ENCODE results near the gene ZNF608.

ZNF608 gene

DNA sequence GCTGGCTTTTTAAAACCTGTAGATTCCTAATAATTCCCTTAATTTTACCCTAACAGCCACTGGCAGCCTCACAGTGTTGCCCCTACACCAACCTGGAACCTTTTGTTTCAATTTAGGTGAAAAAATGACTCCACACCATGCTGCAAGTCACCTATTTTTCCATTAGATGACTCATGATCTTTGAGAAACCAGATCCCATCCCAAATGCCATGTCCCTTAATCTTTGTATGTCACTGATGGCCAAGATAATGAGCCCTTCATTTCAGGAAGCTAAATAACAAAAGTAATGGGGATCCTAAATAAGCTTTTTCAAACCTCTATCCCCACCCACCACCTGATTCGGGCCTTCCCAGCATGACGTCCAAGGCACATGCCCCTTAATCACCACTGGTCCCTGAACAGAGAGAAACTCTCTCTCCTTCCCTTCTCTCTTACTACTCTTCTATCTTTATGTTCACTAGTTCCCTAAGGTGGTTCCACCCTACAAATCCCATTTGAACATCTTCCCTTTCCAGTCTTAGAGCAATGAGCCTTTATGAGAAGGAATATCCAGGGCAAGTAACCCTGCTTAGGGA, 33.6 kb downstream of the ZNF608 start:
- no peak for ATAC-seq
- TF ChIP-seq, protein P1, sequence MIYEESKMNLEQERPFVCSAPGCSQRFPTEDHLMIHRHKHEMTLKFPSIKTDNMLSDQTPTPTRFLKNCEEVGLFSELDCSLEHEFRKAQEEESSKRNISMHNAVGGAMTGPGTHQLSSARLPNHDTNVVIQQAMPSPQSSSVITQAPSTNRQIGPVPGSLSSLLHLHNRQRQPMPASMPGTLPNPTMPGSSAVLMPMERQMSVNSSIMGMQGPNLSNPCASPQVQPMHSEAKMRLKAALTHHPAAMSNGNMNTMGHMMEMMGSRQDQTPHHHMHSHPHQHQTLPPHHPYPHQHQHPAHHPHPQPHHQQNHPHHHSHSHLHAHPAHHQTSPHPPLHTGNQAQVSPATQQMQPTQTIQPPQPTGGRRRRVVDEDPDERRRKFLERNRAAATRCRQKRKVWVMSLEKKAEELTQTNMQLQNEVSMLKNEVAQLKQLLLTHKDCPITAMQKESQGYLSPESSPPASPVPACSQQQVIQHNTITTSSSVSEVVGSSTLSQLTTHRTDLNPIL (CRISPR knock-in tag; IDR thresholded peaks at IDR 0.05; ENCODE audit: low read depth): no peak
- TF ChIP-seq PPARA (CRISPR knock-in tag; IDR thresholded peaks at IDR 0.05; ENCODE audit: borderline replicate concordance) (no peak), ARNTL (CRISPR knock-in tag; IDR thresholded peaks at IDR 0.05; ENCODE audit: borderline replicate concordance, low read depth) (no peak), TOX (CRISPR knock-in tag; IDR thresholded peaks at IDR 0.05; ENCODE audit: borderline replicate concordance) (no peak), RARB (CRISPR knock-in tag; IDR thresholded peaks at IDR 0.05) (no peak), ESRRG (CRISPR knock-in tag; IDR thresholded peaks at IDR 0.05) (no peak), GLIS3 (CRISPR knock-in tag; IDR thresholded peaks at IDR 0.05) (no peak), ZNF70 (CRISPR knock-in tag; IDR thresholded peaks at IDR 0.05) (no peak), OSR1 (CRISPR knock-in tag; IDR thresholded peaks at IDR 0.05) (no peak), CSDC2 (CRISPR knock-in tag; IDR thresholded peaks at IDR 0.05) (no peak), ZFP3 (CRISPR knock-in tag; IDR thresholded peaks at IDR 0.05) (no peak)
- TF ChIP-seq, protein P2, sequence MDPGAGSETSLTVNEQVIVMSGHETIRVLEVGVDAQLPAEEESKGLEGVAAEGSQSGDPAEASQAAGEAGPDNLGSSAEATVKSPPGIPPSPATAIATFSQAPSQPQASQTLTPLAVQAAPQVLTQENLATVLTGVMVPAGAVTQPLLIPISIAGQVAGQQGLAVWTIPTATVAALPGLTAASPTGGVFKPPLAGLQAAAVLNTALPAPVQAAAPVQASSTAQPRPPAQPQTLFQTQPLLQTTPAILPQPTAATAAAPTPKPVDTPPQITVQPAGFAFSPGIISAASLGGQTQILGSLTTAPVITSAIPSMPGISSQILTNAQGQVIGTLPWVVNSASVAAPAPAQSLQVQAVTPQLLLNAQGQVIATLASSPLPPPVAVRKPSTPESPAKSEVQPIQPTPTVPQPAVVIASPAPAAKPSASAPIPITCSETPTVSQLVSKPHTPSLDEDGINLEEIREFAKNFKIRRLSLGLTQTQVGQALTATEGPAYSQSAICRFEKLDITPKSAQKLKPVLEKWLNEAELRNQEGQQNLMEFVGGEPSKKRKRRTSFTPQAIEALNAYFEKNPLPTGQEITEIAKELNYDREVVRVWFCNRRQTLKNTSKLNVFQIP (CRISPR knock-in tag; IDR thresholded peaks at IDR 0.05; ENCODE audit: borderline replicate concordance, low read depth): no peak
- TF ChIP-seq, protein P3, sequence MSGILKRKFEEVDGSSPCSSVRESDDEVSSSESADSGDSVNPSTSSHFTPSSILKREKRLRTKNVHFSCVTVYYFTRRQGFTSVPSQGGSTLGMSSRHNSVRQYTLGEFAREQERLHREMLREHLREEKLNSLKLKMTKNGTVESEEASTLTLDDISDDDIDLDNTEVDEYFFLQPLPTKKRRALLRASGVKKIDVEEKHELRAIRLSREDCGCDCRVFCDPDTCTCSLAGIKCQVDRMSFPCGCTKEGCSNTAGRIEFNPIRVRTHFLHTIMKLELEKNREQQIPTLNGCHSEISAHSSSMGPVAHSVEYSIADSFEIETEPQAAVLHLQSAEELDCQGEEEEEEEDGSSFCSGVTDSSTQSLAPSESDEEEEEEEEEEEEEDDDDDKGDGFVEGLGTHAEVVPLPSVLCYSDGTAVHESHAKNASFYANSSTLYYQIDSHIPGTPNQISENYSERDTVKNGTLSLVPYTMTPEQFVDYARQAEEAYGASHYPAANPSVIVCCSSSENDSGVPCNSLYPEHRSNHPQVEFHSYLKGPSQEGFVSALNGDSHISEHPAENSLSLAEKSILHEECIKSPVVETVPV (CRISPR knock-in tag; IDR thresholded peaks at IDR 0.05): no peak

DNA sequence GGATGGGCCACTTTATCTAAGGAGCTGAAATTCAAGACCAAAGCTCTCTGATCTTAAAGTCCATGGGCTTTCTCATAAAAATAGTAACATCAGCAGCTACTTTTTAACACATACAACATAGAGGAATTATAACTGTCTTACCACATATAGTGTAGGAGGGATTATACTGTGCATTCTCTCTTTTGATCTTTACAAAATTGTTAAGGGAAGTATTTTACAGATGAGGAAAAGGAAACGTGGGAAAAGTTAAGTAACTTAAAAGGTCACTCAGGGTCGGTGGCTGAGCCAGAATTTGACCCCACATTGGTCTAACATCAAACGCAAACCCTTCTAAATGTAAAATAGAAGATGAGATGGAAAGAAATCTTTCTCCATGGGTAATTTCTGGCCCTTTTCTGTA, 38.4 kb downstream of the ZNF608 start:
- ATAC-seq: no peak
- TF ChIP-seq BACH2 (CRISPR knock-in tag; IDR thresholded peaks at IDR 0.05; ENCODE audit: borderline replicate concordance) (no peak), ZNF70 (CRISPR knock-in tag; IDR thresholded peaks at IDR 0.05) (no peak), PPARA (CRISPR knock-in tag; IDR thresholded peaks at IDR 0.05; ENCODE audit: borderline replicate concordance) (no peak), GLIS3 (CRISPR knock-in tag; IDR thresholded peaks at IDR 0.05) (no peak)

DNA sequence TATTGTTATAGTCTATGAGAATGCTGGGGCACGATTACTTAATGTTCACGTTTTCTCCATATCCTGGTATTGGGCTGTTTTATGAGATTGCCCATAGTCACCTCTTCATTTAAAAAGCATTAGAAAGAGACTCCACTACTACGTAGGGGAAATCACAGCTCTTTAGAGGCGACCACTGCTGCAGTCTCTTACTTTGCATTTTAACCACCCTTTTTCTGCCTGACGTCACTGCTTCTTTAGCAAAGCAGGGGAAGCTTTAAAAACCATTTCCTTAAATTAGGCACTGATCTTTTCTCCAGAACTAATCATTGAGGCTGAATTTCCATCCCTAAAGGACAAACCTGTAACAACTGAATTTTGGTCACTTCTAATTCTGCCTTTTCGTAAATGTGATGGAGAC, 38.9 kb downstream of the ZNF608 start:
- ATAC-seq: no peak
- no peak for TF ChIP-seq ARNTL (CRISPR knock-in tag; IDR thresholded peaks at IDR 0.05; ENCODE audit: borderline replicate concordance, low read depth)
- no peak for TF ChIP-seq BACH2 (CRISPR knock-in tag; IDR thresholded peaks at IDR 0.05; ENCODE audit: borderline replicate concordance)
- no peak for TF ChIP-seq ZNF70 (CRISPR knock-in tag; IDR thresholded peaks at IDR 0.05)
- TF ChIP-seq, protein P2 (CRISPR knock-in tag; IDR thresholded peaks at IDR 0.05; ENCODE audit: borderline replicate concordance, low read depth): no peak
- TF ChIP-seq ZC3H10 (CRISPR knock-in tag; IDR thresholded peaks at IDR 0.05): no peak
- no peak for TF ChIP-seq SNAI2 (CRISPR knock-in tag; IDR thresholded peaks at IDR 0.05)

DNA sequence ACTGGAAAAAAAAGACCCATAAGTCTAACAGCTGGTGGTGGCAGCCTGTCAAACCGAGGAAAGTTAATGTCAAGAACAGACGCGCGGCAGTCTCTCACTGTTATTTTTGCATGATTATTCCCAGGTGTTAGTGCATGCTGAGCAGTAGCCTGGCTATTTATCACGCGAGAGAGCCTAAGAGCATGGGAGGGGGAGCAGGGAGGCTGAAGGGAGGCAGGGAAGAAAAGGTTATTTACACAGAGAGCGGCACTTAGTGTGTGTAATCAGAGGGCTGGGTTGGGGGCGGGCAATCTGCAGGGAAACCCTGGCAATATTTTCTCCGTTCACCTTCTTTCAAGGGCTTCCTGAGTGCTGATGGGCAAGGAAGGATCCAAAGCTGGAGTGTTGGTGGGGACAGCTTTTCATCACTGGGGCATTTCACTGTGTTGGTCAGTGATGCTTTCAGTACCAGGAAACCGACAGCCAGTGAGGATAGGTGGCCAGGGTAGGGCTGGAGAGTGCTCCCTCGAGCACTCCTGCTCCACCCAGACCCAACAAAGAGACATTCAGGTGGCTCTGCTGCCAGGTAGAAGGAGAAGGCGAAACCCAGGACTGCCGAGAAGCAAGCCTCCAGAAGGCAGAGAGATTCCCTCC, 39.6 kb downstream of the ZNF608 start:
- ATAC-seq: peak; percentile 91
- TF ChIP-seq TCF4 (CRISPR knock-in tag; IDR thresholded peaks at IDR 0.05; ENCODE audit: borderline replicate concordance) (peak; percentile 83; the same call in 1 of the 2 replicates), ZFP30 (CRISPR knock-in tag; IDR thresholded peaks at IDR 0.05) (no peak), ZNF8 (CRISPR knock-in tag; IDR thresholded peaks at IDR 0.05) (no peak), SNAI2 (CRISPR knock-in tag; IDR thresholded peaks at IDR 0.05) (no peak), GLIS3 (CRISPR knock-in tag; IDR thresholded peaks at IDR 0.05) (no peak), ZNF70 (CRISPR knock-in tag; IDR thresholded peaks at IDR 0.05) (no peak), PPARA (CRISPR knock-in tag; IDR thresholded peaks at IDR 0.05; ENCODE audit: borderline replicate concordance) (no peak)
- TF ChIP-seq, protein P4, sequence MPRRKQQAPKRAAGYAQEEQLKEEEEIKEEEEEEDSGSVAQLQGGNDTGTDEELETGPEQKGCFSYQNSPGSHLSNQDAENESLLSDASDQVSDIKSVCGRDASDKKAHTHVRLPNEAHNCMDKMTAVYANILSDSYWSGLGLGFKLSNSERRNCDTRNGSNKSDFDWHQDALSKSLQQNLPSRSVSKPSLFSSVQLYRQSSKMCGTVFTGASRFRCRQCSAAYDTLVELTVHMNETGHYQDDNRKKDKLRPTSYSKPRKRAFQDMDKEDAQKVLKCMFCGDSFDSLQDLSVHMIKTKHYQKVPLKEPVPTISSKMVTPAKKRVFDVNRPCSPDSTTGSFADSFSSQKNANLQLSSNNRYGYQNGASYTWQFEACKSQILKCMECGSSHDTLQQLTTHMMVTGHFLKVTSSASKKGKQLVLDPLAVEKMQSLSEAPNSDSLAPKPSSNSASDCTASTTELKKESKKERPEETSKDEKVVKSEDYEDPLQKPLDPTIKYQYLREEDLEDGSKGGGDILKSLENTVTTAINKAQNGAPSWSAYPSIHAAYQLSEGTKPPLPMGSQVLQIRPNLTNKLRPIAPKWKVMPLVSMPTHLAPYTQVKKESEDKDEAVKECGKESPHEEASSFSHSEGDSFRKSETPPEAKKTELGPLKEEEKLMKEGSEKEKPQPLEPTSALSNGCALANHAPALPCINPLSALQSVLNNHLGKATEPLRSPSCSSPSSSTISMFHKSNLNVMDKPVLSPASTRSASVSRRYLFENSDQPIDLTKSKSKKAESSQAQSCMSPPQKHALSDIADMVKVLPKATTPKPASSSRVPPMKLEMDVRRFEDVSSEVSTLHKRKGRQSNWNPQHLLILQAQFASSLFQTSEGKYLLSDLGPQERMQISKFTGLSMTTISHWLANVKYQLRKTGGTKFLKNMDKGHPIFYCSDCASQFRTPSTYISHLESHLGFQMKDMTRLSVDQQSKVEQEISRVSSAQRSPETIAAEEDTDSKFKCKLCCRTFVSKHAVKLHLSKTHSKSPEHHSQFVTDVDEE (CRISPR knock-in tag; IDR thresholded peaks at IDR 0.05): peak; percentile 87; the same call in 1 of the 2 replicates

Measured in SK-N-SH treated with all-trans-retinoic acid at 6 μM for 48 hours (cell line).